GM21723 (cell line): ENCODE data around the gene GDF7.
"Not testable (repeated sequence)": the region's sequence is repeated elsewhere in the genome, so short reads cannot be mapped to it uniquely, and the experiment has no call there.

Source experiments
- ATAC-seq: cut with Tn5 transposase; IDR thresholded peaks from one replicate; pipeline ENCODE4 v1.9.1; 2021; ENCODE audit warnings: mild to moderate bottlenecking, moderate library complexity; ENCODE audit not compliant: unreplicated experiment

Gene GDF7

DNA sequence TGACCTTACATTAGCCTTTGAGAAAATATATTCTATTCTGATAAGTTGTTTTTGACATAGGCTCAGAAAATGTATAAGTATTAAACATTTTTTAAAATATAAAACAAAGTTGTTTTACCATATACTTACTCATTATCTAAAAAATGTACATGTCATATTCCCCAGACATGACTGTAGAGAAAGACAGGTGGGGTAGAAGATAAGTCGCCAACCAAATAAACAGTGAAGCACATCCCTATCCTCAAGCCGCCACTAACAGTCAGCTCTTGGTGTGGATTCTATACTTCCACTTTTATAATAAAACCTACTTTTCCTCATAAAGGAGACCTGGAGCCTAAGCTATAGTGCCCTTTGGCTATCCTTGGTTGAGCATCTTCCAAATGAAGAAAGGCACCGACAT lies 26.4 kb downstream of the GDF7 start:
- no peak for ATAC-seq

- ATAC-seq: no peak
Measured at GRCh38 chr2:20696366-20696765, 29.4 kb downstream of the GDF7 start.

DNA sequence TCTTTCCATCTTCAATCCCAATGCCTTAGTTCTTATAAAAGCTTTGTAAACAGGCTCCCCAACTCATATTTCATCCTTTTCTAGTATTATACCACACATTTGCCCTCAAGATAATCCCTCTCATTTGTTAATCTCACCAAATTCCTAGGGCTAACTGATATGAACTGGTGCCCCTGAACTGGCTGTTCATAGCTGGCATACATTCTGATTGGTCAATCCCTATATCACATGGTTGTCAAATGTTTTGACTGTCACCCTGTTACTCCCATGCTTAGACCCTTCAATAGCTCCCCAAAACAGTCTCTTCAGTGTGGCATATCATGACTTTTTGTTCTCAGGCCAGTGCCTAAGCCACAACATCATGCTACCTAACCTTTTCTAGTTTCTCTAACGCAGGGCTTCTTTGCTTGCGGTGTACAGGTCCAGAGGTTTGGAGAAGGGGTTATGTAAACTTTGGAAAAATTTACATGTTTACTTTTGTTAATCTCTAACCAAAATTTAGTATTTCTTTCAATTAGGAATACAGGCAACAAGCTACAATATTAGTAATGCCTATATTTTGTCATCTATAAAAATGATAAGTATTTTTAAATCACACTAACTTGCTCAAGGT lies 30.5 kb downstream of the GDF7 start:
- no peak for ATAC-seq

DNA sequence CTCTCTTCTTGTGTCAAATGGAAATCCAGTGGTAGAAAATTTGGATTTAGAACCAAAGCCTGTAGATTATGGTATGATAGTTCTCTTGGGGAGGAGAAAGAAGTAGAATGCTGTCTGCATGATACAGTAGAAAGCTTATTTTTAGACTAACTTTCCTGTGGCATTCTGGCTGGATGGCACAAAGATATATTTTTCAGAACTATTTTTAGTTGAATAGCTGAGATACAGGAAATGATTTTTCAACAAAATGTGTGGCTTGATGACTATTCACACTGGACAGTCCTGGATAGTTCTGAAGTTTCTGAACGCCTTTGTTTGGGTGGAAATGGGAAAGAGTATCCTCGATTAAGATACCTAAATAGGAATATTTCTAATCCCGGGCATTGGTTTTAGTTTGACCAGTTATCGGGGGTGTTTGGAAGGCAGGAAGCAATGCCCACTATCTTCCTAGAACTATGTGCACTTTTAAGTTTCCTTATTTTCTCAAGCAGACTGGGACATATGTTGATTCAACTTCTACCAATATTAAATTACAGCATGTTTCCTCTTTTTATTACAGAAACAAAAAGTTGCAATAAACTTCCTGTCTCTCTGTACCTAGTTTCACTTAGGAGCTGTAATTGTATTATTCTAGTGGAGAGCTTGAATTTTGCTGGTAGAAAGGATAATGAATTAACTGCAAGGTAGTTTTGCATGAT lies 32.1 kb downstream of the GDF7 start:
- no peak for ATAC-seq

DNA sequence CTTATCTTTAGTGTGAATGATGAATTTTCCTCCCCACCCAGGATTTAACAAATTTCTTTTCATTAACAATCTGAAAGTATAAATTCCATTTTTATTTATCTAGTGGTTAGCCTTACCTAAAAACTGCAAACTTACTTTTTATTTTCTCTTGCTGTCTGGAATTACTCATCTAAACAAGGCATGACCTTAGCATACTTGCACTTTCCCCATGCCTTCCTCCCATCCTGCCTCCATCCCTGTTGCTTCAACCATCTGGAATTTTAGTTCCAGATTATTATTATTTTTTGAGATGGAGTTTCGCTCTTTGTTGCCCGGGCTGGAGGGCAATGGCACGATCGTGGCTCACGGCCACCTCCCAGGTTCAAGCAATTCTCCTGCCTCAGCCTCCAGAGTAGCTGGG lies 35.6 kb downstream of the GDF7 start:
- ATAC-seq: no peak

DNA sequence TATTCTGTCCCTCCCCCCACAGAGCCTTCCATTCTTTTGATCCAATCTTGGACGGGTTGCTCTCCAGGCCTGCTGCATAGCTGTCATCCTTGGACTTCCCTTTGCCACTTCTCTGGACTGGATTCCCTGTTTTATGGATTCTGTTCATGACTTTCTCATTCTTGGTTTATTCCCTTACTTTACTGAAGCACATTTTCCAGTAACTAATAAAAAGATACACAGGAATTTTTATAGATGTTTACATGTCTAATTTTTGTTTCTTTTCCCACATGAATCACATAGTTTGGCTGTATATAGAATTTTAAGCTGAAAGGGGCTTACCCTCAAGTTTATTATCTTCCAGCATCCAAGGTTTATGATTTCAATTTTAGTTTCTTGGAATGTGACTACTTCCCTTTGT lies 37.9 kb downstream of the GDF7 start:
- ATAC-seq: no peak

DNA sequence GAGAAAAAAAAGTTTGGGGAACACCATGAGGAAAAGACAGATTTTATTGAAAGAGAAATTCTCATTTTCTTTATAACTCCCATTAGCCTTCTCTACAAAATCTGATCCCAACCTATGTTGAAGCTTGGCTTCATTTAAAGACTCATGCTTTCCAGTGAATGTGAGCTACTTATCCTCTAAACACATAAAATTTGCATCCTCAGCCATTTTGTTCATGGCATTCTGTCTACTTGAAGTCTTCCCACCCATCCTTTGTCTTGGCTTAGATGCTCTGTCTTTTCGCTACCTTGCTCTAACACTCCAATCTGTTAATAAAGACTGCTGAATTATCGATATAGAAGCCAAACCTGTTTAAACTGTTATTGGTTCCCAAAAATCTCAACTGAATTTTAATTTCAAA lies 39.3 kb downstream of the GDF7 start:
- no peak for ATAC-seq

DNA sequence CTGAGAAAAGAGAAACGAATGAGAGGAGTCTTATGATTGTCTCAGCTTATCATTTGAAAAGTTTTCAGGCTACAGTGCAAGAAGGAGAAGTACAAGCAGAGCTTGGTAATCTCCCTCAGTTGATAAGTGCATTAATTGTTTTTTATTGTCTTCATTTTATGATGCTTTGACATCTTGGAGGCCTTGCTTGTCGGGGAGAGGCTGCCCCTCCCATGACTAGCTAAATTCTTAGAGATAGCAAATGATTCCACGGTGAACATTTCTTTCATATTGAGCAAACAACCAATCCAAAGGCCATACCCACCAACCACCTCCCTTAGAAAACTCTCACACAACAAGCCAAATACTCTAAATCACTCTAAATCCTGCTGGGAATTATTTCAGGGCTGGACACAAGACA lies 39.8 kb downstream of the GDF7 start:
- no peak for ATAC-seq

GRCh38 chr2:20707601-20708000 lies 40.7 kb downstream of the GDF7 start:
- ATAC-seq: no peak

DNA sequence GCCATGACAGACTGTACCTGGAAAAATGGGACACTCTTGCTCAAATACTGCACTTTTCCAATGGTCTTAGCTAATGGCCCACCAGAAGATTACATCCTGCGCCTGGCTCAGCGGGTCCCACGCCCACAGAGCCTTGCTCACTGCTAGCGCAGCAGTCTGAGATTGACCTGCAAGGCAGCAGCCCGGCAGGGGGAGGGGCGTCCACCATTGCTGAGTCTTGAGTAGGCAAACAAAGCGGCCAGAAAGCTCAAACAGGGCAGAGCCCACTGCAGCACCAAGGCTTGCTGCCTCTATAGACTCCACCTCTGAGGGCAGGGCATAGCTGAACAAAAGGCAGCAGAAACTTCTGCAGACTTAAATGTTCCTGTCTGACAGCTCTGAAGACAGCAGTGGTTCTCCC lies 44.7 kb downstream of the GDF7 start:
- ATAC-seq: not testable (repeated sequence)

GRCh38 chr2:20713585-20713984 lies 46.6 kb downstream of the GDF7 start:
- not testable (repeated sequence) for ATAC-seq

DNA sequence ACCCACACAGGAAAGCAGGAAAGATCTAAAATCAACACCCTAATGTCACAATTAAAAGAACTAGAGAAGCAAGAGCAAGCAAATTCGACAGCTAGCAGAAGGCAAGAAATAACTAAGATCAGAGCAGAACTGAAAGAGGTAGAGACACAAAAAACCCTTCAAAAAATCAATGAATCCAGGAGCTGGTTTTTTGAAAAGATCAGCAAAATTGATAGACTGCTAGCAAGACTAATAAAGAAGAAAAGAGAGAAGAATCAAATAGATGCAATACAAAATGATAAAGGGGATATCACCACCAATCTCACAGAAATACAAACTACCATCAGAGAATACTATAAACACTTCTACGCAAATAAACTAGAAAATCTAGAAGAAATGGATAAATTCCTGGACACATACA lies 47.5 kb downstream of the GDF7 start:
- ATAC-seq: not testable (repeated sequence)

GRCh38 chr2:20716164-20716563 lies 49.2 kb downstream of the GDF7 start:
- not testable (repeated sequence) for ATAC-seq

DNA sequence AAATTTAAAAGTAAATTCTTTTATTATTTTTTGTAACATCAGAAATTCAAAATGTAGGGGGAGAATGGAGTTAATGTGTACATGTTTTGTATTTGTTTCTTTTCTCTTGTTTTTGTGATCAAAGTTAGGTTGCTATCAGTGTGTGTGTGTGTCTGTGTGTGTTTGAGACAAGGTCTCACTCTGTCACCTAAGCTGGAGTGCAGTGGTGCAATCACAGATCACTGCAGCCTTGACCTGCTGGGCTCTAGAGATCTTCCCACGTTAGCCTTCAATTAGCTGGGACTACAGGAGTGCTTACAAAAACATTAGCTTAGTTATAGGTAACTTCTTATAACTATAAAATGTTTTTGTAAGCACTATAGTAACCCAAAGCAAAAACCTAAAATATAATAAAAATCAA lies 50.7 kb downstream of the GDF7 start:
- no peak for ATAC-seq

- no peak for ATAC-seq
Measured at GRCh38 chr2:20722592-20723240, 55.8 kb downstream of the GDF7 start.

- no peak for ATAC-seq
Measured at GRCh38 chr2:20723543-20723942, 56.6 kb downstream of the GDF7 start.

DNA sequence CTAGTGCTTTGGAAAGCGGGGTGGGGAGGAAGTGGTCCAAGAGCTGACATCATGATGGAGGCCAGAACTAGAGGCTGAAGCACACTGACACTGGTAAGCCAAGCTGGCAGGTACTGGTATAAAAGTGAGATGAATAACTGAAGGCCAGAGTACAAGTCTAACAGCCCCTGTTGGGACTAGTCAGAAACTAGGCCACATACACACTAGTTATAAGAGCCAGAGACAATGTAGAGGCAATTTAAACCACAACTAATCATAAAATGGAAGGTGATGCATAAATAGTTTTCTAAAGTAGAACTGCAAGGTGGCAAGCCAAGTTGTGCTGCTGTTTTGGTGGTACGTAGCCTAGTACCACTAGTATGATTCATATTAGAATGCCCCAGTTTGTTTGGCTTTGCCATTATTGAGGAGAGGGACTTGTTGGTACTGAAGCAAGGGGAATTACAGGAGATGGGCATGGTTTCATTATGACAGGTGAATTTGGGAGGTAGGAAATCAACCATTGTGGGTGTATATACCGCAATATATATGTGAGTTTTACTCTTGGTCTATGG lies 57.6 kb downstream of the GDF7 start:
- ATAC-seq: no peak

DNA sequence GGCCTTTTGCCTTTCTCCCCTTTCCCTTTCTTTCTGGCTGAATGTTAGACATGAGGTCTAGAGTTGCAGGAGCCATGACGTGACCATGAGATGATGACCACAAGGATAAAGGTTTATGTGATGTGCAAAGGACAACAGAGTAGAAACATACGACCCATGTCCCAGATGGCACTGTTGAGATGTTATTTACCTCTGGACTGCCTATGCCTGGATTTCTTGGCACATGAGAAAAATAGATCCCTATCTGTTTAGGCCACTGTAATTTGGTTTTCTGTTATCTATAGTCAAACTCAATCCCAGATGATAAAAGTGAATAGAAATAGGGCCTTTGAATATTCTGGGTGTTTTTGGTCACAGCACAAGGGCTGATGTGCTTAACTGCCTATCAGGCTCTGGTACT lies 58.8 kb downstream of the GDF7 start:
- no peak for ATAC-seq

- ATAC-seq: no peak
Measured at GRCh38 chr2:20726913-20727312, 60.0 kb downstream of the GDF7 start.

GRCh38 chr2:20728114-20728758 lies 61.3 kb downstream of the GDF7 start:
- ATAC-seq: no peak
